Keratinocyte (primary cell): Measurements from ENCODE around the gene WDR70. TPM values are rescaled to one million over a fixed set of nuclear protein-coding genes. Genes with fewer than 3 reads are reported as not detected.

ENCODE experiments used
- DNase-seq: peaks from one replicate; pipeline ENCODE4 v3.0.0-alpha.2; 2011; ENCODE audit warnings: low read depth, missing footprints, low spot score
- FAIRE-seq: peaks from 2 replicates; lab custom pipeline; 2011; peaks lifted over from hg19 to GRCh38; lab: Jason Lieb, UNC
- H2AFZ ChIP-seq: 2 replicates; pipeline ENCODE4 v1.6.0; 2012; ENCODE audit warnings: low read length, control low read depth, inconsistent platforms; ENCODE audit not compliant: control insufficient read depth
- H3K27ac ChIP-seq: 2 replicates; pipeline ENCODE4 v1.5.1; 2011; ENCODE audit warnings: low read length; ENCODE audit not compliant: control insufficient read depth, insufficient read depth
- H3K27me3 ChIP-seq: 3 replicates; pipeline ENCODE4 v1.6.0; 2011; ENCODE audit warnings: low read length; ENCODE audit not compliant: control insufficient read depth, insufficient read depth; ENCODE audit errors: extremely low read depth
- H3K36me3 ChIP-seq, 2 experiments: 2 replicates in 1 of 2; 3 replicates in 1 of 2; pipeline ENCODE4 v1.5.1; 2011; ENCODE audit warnings: low read length in 2 of 2, mild to moderate bottlenecking in 1 of 2; ENCODE audit not compliant: control insufficient read depth in 2 of 2, insufficient read depth in 2 of 2; ENCODE audit errors: extremely low read depth in 1 of 2
- H3K4me1 ChIP-seq: 3 replicates; pipeline ENCODE4 v1.5.1; 2011; ENCODE audit warnings: low read length; ENCODE audit not compliant: control insufficient read depth, insufficient read depth; ENCODE audit errors: extremely low read depth
- H3K4me2 ChIP-seq: 3 replicates; pipeline ENCODE4 v1.6.0; 2011; ENCODE audit warnings: low read depth, low read length; ENCODE audit not compliant: control insufficient read depth, insufficient read depth; ENCODE audit errors: extremely low read depth
- H3K4me3 ChIP-seq, 3 experiments: fragments of 200-600 bp in 1 of 3; sonication (generic) in 1 of 3; 2 replicates in 2 of 3; 3 replicates in 1 of 3; pipeline ENCODE4 v1.5.1; 2011 to 2016; ENCODE audit warnings: low read length in 3 of 3, mild to moderate bottlenecking in 3 of 3, control low read depth in 2 of 3, inconsistent platforms in 1 of 3, low read depth in 1 of 3, mixed read lengths in 1 of 3, mixed run types in 1 of 3, moderate library complexity in 1 of 3; ENCODE audit not compliant: control insufficient read depth in 2 of 3, insufficient read depth in 2 of 3; ENCODE audit errors: extremely low read depth in 1 of 3
- H3K79me2 ChIP-seq: 2 replicates; pipeline ENCODE4 v1.6.0; 2012; ENCODE audit warnings: low read length; ENCODE audit not compliant: control insufficient read depth, insufficient read depth
- H3K9ac ChIP-seq: 3 replicates; pipeline ENCODE4 v1.6.0; 2011; ENCODE audit warnings: low read length; ENCODE audit not compliant: control insufficient read depth, insufficient read depth; ENCODE audit errors: extremely low read depth
- H3K9me1 ChIP-seq: 3 replicates; pipeline ENCODE4 v1.6.0; 2011; ENCODE audit warnings: low read length; ENCODE audit not compliant: control insufficient read depth, insufficient read depth; ENCODE audit errors: extremely low read depth
- H3K9me3 ChIP-seq: 2 replicates; pipeline ENCODE4 v1.5.1; 2012; ENCODE audit warnings: low read depth, low read length; ENCODE audit not compliant: control insufficient read depth
- H4K20me1 ChIP-seq: 3 replicates; pipeline ENCODE4 v1.6.0; 2011; ENCODE audit warnings: low read length; ENCODE audit not compliant: control insufficient read depth, insufficient read depth; ENCODE audit errors: extremely low read depth
- EZH2 ChIP-seq: IDR thresholded peaks from one replicate; pipeline ENCODE4 v1.6.1; 2012; ENCODE audit warnings: inconsistent platforms, mild to moderate bottlenecking, low read length, moderate library complexity
- dilution Hi-C: fragments of 300-500 bp; cut with MboI; formaldehyde crosslinking; loops from one replicate; pipeline ENCODE4 v1.7.0; 2020; ENCODE audit warnings: low sequenced_read_pairs; ENCODE audit not compliant: extremely low pct_ligation_motif_present
- polyA plus RNA-seq, 5 experiments: library from polyadenylated mRNA; depleted of rRNA in 3 of 5; stranded (reverse) in 3 of 5; stranded (forward) in 1 of 5; unstranded in 1 of 5; fragments of >200 nt; gene quantifications; 1 replicate in 1 of 5; 2 replicates in 3 of 5; 3 replicates in 1 of 5; pipeline versions ENCODE4 v1.2.1 to v1.2.3, GENCODE V29; 2011 to 2012; ENCODE audit warnings: missing spikeins in 2 of 5, low read depth in 1 of 5, low replicate concordance in 1 of 5
- TF ChIP-seq, protein P1 (sequence below), 3 experiments: IDR thresholded peaks in 1 of 3; conservative IDR thresholded peaks in 1 of 3; optimal IDR thresholded peaks in 1 of 3; 2 replicates in 2 of 3; 3 replicates in 1 of 3; pipeline versions ENCODE3 to v1.5.1; 2011; ENCODE audit warnings: low read length in 3 of 3, mild to moderate bottlenecking in 3 of 3, moderate library complexity in 2 of 3, control low read depth in 1 of 3, inconsistent platforms in 1 of 3; ENCODE audit not compliant: insufficient read depth in 2 of 3; ENCODE audit errors: extremely low read depth in 1 of 3

The WDR70 gene
- polyA plus RNA-seq, 1 donor (not counting 4 experiments of a cell fraction or from before 2014, with no cell fraction given), result 25.1 TPM

- Histone ChIP-seq H3K79me2 (no peaks in the 10 kb centered on the region), H4K20me1 (no peaks in the 10 kb centered on the region), H3K4me2 (no peak overlapping the region), H3K9ac (no peak overlapping the region), H2AFZ (no peak overlapping the region), H3K9me3 (no peaks in the 10 kb centered on the region), H3K27ac (no peak overlapping the region), H3K36me3 (no peaks in the 10 kb centered on the region), H3K9me1 (no peaks in the 10 kb centered on the region), H3K4me3 (no peak overlapping the region), H3K27me3 (no peaks in the 10 kb centered on the region), H3K4me1 (no peaks in the 10 kb centered on the region)
- FAIRE-seq (no peak), DNase-seq (no peak)
- dilution Hi-C loops, result no loop called here
- TF ChIP-seq EZH2, result no peak
- TF ChIP-seq, protein P1, sequence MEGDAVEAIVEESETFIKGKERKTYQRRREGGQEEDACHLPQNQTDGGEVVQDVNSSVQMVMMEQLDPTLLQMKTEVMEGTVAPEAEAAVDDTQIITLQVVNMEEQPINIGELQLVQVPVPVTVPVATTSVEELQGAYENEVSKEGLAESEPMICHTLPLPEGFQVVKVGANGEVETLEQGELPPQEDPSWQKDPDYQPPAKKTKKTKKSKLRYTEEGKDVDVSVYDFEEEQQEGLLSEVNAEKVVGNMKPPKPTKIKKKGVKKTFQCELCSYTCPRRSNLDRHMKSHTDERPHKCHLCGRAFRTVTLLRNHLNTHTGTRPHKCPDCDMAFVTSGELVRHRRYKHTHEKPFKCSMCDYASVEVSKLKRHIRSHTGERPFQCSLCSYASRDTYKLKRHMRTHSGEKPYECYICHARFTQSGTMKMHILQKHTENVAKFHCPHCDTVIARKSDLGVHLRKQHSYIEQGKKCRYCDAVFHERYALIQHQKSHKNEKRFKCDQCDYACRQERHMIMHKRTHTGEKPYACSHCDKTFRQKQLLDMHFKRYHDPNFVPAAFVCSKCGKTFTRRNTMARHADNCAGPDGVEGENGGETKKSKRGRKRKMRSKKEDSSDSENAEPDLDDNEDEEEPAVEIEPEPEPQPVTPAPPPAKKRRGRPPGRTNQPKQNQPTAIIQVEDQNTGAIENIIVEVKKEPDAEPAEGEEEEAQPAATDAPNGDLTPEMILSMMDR (optimal IDR thresholded peaks at IDR 0.05 in 1 of 3, IDR thresholded peaks at IDR 0.05 in 1 of 3, conservative IDR thresholded peaks at IDR 0.05 in 1 of 3; ENCODE audit: extremely low read depth in 1 of 3, insufficient read depth in 2 of 3, low read length in 3 of 3), result no peak
These were observed 249.8 kb downstream of the WDR70 start for GRCh38 chr5:37628876-37629275.

- dilution Hi-C loops, result no loop called here
- H3K9me3 ChIP-seq, result no peaks in the 10 kb centered on the region
- H3K79me2 ChIP-seq, result no peaks in the 10 kb centered on the region
- H3K27ac ChIP-seq, result no peak overlapping the region
- no peak overlapping the region for H3K4me3 ChIP-seq
- DNase-seq (no peak), FAIRE-seq (no peak)
- H3K36me3 ChIP-seq, result no peaks in the 10 kb centered on the region
- H3K9ac ChIP-seq, result no peak overlapping the region
- no peaks in the 10 kb centered on the region for H3K9me1 ChIP-seq
- H2AFZ ChIP-seq, result no peak overlapping the region
- no peaks in the 10 kb centered on the region for H3K27me3 ChIP-seq
- H4K20me1 ChIP-seq, result no peaks in the 10 kb centered on the region
- no peak for TF ChIP-seq EZH2
- TF ChIP-seq, protein P1 (optimal IDR thresholded peaks at IDR 0.05 in 1 of 3, IDR thresholded peaks at IDR 0.05 in 1 of 3, conservative IDR thresholded peaks at IDR 0.05 in 1 of 3; ENCODE audit: extremely low read depth in 1 of 3, insufficient read depth in 2 of 3, low read length in 3 of 3), result no peak
- no peaks in the 10 kb centered on the region for H3K4me1 ChIP-seq
- no peak overlapping the region for H3K4me2 ChIP-seq
These were observed 252.8 kb downstream of the WDR70 start for GRCh38 chr5:37631939-37632338.
